Nephron (organoid): ENCODE results near the gene MOG.

ENCODE experiments used
- H3K27ac Mint-ChIP-seq, 3 experiments: 2 replicates each; pipeline ENCODE4 v1.8.0; 2020; ENCODE audit warnings: mixed read lengths in 3 of 3, mild to moderate bottlenecking in 2 of 3, moderate library complexity in 1 of 3
- H3K27me3 Mint-ChIP-seq: 2 replicates; pipeline ENCODE4 v1.8.0; 2021; ENCODE audit warnings: low read depth, mild to moderate bottlenecking, moderate library complexity, mixed read lengths
- H3K36me3 Mint-ChIP-seq: 2 replicates; pipeline ENCODE4 v1.8.0; 2020; ENCODE audit warnings: low read depth, mixed read lengths
- H3K4me1 Mint-ChIP-seq: 2 replicates; pipeline ENCODE4 v1.8.0; 2020; ENCODE audit warnings: mixed read lengths
- H3K4me3 Mint-ChIP-seq, 3 experiments: 2 replicates each; pipeline ENCODE4 v1.8.0; 2020; ENCODE audit warnings: mild to moderate bottlenecking in 3 of 3, mixed read lengths in 3 of 3, moderate library complexity in 2 of 3
- H3K9me3 Mint-ChIP-seq: 2 replicates; pipeline ENCODE4 v1.8.0; 2020; ENCODE audit warnings: mixed read lengths
- TF ChIP-seq, protein P1 (sequence below), 3 experiments: fragments of 200-600 bp; sonication (generic); IDR thresholded peaks; one replicate each; pipeline ENCODE4 v1.5.0; 2021; ENCODE audit warnings: antibody characterized with exemption in 3 of 3; ENCODE audit not compliant: unreplicated experiment in 3 of 3

The MOG gene

DNA sequence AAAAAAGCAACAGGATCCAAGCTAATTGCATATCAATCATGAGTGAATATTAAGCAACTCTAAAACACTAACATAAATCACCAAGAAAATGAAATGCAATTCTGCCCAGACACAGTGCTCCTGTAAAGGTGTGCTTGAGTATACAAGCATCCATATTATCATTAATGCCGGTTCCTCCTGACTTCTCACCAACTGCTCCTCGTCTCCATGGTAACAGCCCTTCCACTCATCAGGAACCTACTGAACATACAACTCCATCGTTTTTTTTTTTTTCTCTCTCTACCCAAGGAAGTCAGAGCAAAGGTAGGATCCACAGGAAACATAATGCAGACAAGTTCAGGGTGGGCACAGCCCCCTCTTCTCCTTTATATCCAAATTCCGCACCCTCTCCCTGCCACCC, 36.3 kb upstream of the MOG start:
- no peak overlapping the region for H3K27ac Mint-ChIP-seq

DNA sequence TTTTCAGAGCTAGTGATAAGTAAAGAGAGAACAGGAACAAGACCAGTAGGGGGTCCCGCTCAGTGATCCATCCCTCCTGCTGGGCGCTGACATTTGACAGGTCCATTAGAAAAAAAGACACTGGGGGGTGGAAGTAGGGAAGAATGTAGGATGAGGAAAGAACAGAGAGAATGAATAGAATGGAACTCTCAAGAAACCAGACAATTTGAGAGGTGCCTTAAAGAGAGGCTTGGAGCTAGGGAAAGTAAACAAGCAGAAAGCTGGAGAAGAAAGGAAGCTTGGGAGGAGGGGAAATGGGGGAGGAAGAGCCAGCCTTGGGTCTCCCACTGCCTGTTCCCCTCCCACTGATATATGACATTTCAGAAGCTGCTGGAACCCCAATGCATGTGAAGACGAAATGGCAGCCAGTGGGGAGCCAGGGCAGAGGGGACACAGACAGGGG, 32.4 kb upstream of the MOG start:
- TF ChIP-seq, protein P1, sequence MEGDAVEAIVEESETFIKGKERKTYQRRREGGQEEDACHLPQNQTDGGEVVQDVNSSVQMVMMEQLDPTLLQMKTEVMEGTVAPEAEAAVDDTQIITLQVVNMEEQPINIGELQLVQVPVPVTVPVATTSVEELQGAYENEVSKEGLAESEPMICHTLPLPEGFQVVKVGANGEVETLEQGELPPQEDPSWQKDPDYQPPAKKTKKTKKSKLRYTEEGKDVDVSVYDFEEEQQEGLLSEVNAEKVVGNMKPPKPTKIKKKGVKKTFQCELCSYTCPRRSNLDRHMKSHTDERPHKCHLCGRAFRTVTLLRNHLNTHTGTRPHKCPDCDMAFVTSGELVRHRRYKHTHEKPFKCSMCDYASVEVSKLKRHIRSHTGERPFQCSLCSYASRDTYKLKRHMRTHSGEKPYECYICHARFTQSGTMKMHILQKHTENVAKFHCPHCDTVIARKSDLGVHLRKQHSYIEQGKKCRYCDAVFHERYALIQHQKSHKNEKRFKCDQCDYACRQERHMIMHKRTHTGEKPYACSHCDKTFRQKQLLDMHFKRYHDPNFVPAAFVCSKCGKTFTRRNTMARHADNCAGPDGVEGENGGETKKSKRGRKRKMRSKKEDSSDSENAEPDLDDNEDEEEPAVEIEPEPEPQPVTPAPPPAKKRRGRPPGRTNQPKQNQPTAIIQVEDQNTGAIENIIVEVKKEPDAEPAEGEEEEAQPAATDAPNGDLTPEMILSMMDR (IDR thresholded peaks at IDR 0.05; ENCODE audit: unreplicated experiment in 3 of 3) = no peak
- H3K27ac Mint-ChIP-seq = peak overlapping the region in 1 of 3 experiments; percentile 4

More for the DNA sequence above, 36.3 kb upstream of the MOG start:
- peaks cover 17% of the 10 kb centered on the region for H3K4me1 Mint-ChIP-seq
- H3K9me3 Mint-ChIP-seq = no peaks in the 10 kb centered on the region
- peaks cover 65% of the 10 kb centered on the region for H3K36me3 Mint-ChIP-seq
- H3K4me3 Mint-ChIP-seq = no peak overlapping the region
- TF ChIP-seq, protein P1 (IDR thresholded peaks at IDR 0.05; ENCODE audit: unreplicated experiment in 3 of 3) = no peak
- no peaks in the 10 kb centered on the region for H3K27me3 Mint-ChIP-seq

DNA sequence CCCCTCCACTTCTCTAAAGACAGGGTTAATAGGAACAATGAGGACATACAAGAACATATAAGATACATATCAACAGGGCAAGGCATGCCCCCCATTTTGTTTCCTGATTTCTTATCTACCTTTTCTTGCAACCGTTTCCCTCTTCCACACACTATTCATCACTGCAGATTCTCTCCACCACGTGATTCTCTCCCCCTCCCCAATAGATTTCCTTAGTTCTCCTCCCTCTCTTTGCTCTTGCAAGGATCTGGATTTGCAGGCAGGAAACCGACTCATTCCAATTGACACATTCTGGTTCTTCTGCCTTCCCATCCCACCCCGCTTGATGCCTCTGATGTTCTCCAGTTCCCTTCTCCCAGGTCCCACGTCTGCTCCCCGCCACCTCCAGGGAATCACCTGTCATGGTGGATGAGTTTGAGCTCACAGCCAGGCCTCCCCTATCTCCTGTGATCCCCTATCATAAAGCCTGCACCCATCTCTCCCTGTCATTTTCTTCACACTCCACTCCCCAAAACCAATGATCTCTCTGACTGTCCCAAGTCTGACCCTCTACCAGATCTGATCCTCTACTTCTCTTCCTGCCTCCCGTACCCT, 31.5 kb upstream of the MOG start:
- Mint-ChIP-seq H3K9me3 (no peaks in the 10 kb centered on the region), H3K4me3 (peak overlapping the region; percentile 7 to 42 (median 21)), H3K36me3 (peaks cover 41% of the 10 kb centered on the region), H3K27ac (peak overlapping the region in 2 of 3 experiments; percentile 3 to 19), H3K4me1 (peaks cover 34% of the 10 kb centered on the region), H3K27me3 (peaks cover 8% of the 10 kb centered on the region)
- TF ChIP-seq, protein P1 (IDR thresholded peaks at IDR 0.05; ENCODE audit: unreplicated experiment in 3 of 3) = no peak

More for the DNA sequence above, 32.4 kb upstream of the MOG start:
- H3K36me3 Mint-ChIP-seq = peaks cover 43% of the 10 kb centered on the region
- H3K9me3 Mint-ChIP-seq = no peaks in the 10 kb centered on the region
- H3K4me1 Mint-ChIP-seq = peaks cover 27% of the 10 kb centered on the region
- H3K27me3 Mint-ChIP-seq = peaks cover 3% of the 10 kb centered on the region
- H3K4me3 Mint-ChIP-seq = peak overlapping the region in 2 of 3 experiments; percentile 1 to 36

DNA sequence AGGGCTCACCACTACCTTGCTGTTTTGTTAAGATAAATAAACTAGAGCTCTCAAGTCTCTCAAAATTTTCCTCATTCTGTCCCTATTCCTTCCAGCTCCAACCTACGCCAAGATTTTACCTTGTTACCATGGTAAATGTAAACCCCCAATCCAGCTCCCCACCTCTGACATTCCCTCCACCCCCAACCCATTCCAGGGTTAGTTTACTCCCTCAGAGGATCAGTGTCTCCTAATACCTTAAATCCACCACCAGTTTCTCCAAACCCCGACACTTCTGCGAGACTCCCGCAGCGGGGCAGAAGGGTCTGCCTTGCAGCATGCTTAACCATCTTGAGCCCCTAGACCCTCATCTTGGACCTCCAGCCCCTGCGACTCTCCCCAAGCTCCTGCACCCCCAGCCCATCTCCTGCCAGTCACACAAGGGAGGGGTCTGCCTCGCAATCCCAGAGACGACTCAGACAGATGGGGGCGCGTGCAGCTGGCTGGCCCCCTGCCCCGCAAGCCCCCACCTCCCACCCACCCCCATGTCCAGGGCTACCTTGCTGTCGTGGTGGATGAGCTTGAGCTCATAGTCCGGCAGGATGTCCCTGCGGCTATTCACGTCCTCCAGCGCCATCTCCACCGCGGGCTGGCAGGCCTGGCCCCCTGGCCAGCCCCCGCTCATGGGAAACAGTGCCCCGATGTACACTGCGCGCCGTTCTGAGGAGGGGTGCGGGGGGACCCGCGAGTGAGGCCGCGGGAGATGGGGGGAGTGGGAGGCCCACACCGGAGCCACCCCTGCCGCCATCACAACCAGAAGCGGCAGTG, 29.7 kb upstream of the MOG start:
- Mint-ChIP-seq H3K4me1 (peaks cover 41% of the 10 kb centered on the region), H3K9me3 (no peaks in the 10 kb centered on the region), H3K36me3 (peaks cover 25% of the 10 kb centered on the region), H3K27ac (peak overlapping the region in 1 of 3 experiments; percentile 57), H3K4me3 (peak overlapping the region; percentile 74 to 85 (median 80)), H3K27me3 (peaks cover 12% of the 10 kb centered on the region)
- TF ChIP-seq, protein P1 (IDR thresholded peaks at IDR 0.05; ENCODE audit: unreplicated experiment in 3 of 3) = no peak

DNA sequence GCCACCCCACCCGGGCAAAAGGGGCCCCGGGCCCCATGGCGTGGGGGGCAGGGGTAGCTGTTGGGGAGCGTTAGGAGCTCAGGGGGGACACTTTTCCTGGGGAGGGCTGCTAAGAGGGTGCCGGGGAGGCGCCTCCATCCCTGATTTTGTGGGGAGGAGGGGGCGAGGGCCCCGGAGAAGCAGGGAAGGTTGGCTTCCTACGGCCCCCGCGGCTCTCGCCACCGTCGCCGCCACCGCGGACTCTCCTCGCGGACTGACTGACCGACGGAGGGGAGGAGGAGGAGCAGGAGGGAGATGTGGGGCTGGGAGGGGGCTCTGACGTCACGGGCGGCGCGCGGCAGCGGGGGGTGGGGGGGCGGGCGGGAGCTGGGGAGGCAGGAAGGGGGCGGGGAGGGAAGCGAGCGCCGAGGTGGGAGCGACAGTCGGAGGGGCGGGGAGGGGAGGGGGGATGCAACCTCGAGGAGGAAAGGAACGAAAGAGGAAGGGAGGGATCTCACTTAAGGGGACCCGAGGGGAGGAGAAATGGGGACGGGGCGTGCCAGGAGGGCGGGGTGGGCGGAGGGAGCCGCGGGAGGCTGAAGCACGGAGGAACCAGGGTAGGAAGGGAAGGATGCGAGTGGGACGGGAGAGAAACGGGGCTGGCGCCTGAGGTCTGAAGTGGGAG, 29.0 kb upstream of the MOG start:
- TF ChIP-seq, protein P1 (IDR thresholded peaks at IDR 0.05; ENCODE audit: unreplicated experiment in 3 of 3) = no peak
- Mint-ChIP-seq H3K9me3 (no peaks in the 10 kb centered on the region), H3K27me3 (peaks cover 12% of the 10 kb centered on the region), H3K4me1 (peaks cover 41% of the 10 kb centered on the region), H3K4me3 (peak overlapping the region; percentile 85 to 93 (median 91)), H3K27ac (peak overlapping the region; percentile 21 to 84 (median 73)), H3K36me3 (peaks cover 18% of the 10 kb centered on the region)
